ENCODE results near the gene CPD. TPM values are rescaled to one million over a fixed set of nuclear protein-coding genes. Genes with fewer than 3 reads are reported as not detected.

Gene CPD
- total RNA-seq, 6 donors from 2014 or later, result 49.4 to 132 (median 104) TPM

GRCh38 chr17:30343796-30344195 lies 34.9 kb upstream of the CPD start:
- H3K9me3 ChIP-seq, result no peaks in the 10 kb centered on the region
- H3K4me3 ChIP-seq, result no peak overlapping the region
- TF ChIP-seq POLR2A (IDR thresholded peaks at IDR 0.05) (no peak), EP300 (IDR thresholded peaks at IDR 0.05) (no peak), CTCF (IDR thresholded peaks at IDR 0.05) (no peak), POLR2AphosphoS5 (IDR thresholded peaks at IDR 0.05) (no peak)
- H3K36me3 ChIP-seq, result no peaks in the 10 kb centered on the region
- peak overlapping the region; percentile 70 to 87 (median 70) for H3K27ac ChIP-seq
- DNase-seq, result no peak
- WGBS, 2 donors, result 78 to 80% methylated on average over 4 of the region's 4 CpGs
- no peak for ATAC-seq (ENCODE audit: low FRiP score in 2 of 2)
- H3K27me3 ChIP-seq, result no peaks in the 10 kb centered on the region
- peaks cover 34 to 54% (median 43%) of the 10 kb centered on the region in 4 donors for H3K4me1 ChIP-seq

DNA sequence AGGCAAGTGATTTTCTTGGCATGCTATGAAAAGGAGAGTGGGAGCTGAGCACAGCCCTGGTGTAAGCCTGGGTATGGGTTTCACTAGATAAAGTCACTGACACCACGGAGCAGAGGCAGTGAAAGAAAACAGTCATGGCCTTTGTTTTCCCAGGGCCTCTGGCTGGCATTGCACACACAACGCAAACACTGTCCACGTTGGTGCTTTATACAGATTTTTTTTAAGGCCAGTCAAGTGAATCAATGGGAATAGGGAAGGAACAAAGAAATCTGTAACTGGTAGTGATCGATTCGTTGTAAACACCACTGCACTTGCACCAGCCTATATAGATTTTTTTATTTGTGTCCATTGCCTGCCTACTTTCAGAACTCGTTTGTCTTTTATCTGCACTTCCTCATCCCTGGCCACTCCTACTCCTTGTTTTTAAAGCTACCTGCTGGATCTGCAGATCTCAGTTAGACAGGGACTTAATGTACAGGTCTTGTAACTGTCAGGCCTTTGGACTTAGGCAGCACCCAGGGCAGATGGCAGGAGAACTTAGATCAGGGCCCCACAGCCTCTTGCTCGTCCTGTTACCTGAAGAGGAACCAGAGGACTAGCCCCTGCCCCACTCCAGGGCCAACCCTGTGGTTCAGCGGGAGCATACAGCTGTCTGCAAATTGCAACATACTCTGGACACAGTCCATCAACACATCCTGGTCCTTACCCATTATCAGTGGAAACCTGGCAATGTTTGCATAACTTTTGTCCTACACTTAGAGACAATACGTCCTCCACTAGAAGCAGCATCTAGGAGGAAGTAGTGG lies 34.2 kb upstream of the CPD start:
- no peak for TF ChIP-seq CTCF (IDR thresholded peaks at IDR 0.05)
- TF ChIP-seq EP300 (IDR thresholded peaks at IDR 0.05), result peak in 2 of 4 donors; percentile 66 to 73
- peak; percentile 75 to 79 for TF ChIP-seq POLR2AphosphoS5 (IDR thresholded peaks at IDR 0.05)
- DNase-seq (peak in 1 of 2 donors; percentile 78), ATAC-seq (ENCODE audit: low FRiP score in 2 of 2) (peak; percentile 71 to 78)
- no peaks in the 10 kb centered on the region for H3K36me3 ChIP-seq
- H3K27ac ChIP-seq, result peak overlapping the region; percentile 70 to 87 (median 70)
- 25 to 26% methylated on average over 8 to 9 of the region's 9 CpGs for WGBS, 2 donors
- no peak overlapping the region for H3K4me3 ChIP-seq
- peaks cover 34 to 52% (median 43%) of the 10 kb centered on the region in 4 donors for H3K4me1 ChIP-seq
- no peaks in the 10 kb centered on the region for H3K9me3 ChIP-seq
- no peaks in the 10 kb centered on the region for H3K27me3 ChIP-seq

- ATAC-seq (ENCODE audit: low FRiP score in 2 of 2), result no peak
- no peaks in the 10 kb centered on the region for H3K36me3 ChIP-seq
- no peak overlapping the region for H3K4me3 ChIP-seq
- peaks cover 31 to 46% (median 38%) of the 10 kb centered on the region in 4 donors for H3K4me1 ChIP-seq
- H3K27ac ChIP-seq, result peak overlapping the region; percentile 70 to 87 (median 70)
- no peak for DNase-seq
- H3K9me3 ChIP-seq, result no peaks in the 10 kb centered on the region
- H3K27me3 ChIP-seq, result no peaks in the 10 kb centered on the region
- 66 to 70% methylated on average over 2 of the region's 2 CpGs for WGBS, 2 donors
- TF ChIP-seq EP300 (IDR thresholded peaks at IDR 0.05), result no peak
- TF ChIP-seq CTCF (IDR thresholded peaks at IDR 0.05), result no peak
- no peak for TF ChIP-seq POLR2AphosphoS5 (IDR thresholded peaks at IDR 0.05)
- no peak for TF ChIP-seq POLR2A (IDR thresholded peaks at IDR 0.05)
Measured at GRCh38 chr17:30345089-30345433, 33.7 kb upstream of the CPD start.

GRCh38 chr17:30345527-30346075 lies 33.1 kb upstream of the CPD start:
- DNase-seq (no peak), ATAC-seq (ENCODE audit: low FRiP score in 2 of 2) (no peak)
- Histone ChIP-seq H3K9me3 (no peaks in the 10 kb centered on the region), H3K27ac (peak overlapping the region; percentile 70 to 87 (median 70)), H3K27me3 (no peaks in the 10 kb centered on the region), H3K36me3 (no peaks in the 10 kb centered on the region), H3K4me3 (no peak overlapping the region), H3K4me1 (peaks cover 26 to 45% (median 34%) of the 10 kb centered on the region in 4 donors)
- TF ChIP-seq EP300 (IDR thresholded peaks at IDR 0.05) (no peak), POLR2AphosphoS5 (IDR thresholded peaks at IDR 0.05) (no peak), POLR2A (IDR thresholded peaks at IDR 0.05) (no peak), CTCF (IDR thresholded peaks at IDR 0.05) (no peak)
- 93 to 95% methylated on average over 2 to 4 of the region's 4 CpGs for WGBS, 2 donors
